NCI-H748 (cell line): Measurements from ENCODE around the gene PKN1.
A peak's percentile ranks its signal among the peaks of the same experiment; 100 is the strongest.

ENCODE experiments used
- DNase-seq: peaks from one replicate; lab custom pipeline; 2025; ENCODE audit not compliant: unreplicated experiment; lab: John Stamatoyannopoulos, UW

Gene PKN1

DNA sequence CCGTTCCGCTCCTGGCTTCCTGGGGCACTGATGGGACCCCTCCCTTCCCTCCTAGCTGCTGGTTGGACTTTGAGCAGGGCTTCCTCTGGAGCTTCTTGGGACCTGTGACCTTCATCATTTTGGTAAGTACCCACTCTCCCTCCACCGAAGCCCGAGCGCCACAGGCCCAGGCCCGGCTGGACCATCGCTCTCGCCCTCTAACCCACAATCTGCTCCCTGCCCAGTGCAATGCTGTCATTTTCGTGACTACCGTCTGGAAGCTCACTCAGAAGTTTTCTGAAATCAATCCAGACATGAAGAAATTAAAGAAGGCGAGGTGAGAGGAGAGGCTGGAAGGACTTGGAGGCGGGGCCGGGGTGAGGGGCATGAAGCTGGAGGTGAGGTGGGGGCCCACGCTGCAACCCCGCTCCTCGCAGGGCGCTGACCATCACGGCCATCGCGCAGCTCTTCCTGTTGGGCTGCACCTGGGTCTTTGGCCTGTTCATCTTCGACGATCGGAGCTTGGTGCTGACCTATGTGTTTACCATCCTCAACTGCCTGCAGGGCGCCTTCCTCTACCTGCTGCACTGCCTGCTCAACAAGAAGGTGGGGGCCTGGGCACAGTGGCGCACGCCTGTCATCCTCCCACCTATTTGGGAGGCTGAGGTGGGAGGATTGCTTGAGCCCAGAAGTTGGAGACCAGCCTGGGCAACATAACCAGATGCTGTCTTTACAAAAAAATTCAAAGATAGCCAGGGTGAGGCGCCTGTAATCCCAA lies 26.3 kb upstream of the PKN1 start:
- DNase-seq = no peak

DNA sequence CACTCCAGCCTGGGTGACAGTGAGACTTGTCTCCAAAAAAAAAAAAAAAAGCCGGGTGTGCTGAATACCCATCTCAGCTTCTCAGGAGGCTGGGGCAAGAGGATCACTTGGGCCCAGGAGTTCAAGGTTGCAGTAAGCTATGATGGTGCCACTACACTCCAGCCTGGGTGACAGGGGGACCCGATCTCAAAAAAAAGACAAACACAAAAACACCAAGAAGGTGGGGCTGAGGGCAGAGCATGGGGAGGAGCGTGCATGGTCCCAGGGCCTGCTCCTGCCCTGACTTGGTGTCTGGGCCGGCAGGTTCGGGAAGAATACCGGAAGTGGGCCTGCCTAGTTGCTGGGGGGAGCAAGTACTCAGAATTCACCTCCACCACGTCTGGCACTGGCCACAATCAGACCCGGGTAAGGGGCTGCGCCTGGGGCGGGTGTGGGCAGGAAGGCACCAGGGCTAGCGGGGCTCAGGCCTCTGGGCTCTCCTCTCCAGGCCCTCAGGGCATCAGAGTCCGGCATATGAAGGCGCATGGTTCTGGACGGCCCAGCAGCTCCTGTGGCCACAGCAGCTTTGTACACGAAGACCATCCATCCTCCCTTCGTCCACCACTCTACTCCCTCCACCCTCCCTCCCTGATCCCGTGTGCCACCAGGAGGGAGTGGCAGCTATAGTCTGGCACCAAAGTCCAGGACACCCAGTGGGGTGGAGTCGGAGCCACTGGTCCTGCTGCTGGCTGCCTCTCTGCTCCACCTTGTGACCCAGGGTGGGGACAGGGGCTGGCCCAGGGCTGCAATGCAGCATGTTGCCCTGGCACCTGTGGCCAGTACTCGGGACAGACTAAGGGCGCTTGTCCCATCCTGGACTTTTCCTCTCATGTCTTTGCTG lies 25.3 kb upstream of the PKN1 start:
- no peak for DNase-seq

DNA sequence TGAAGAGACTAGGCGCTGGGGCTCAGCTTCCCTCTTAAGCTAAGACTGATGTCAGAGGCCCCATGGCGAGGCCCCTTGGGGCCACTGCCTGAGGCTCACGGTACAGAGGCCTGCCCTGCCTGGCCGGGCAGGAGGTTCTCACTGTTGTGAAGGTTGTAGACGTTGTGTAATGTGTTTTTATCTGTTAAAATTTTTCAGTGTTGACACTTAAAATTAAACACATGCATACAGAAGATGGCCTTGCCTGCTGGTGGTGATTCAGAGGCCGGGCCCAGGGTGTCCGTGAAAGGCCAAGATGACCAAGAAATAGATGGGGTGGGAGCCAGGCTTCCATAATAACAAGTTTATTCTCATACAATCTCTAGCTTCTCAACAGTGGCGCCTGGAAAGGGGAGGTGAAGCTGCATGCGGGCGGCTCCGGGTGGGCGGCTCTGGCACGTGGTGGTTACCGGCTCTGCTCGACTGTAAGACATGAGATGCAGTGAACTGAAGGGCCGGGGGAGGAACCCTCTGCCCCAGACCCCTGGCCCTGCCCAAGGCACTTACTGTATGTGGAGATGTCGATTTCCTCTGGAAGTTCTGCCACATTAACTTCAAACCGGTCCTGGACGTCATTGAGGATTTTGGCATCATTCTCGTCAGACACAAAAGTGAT lies 24.5 kb upstream of the PKN1 start:
- DNase-seq = no peak

DNA sequence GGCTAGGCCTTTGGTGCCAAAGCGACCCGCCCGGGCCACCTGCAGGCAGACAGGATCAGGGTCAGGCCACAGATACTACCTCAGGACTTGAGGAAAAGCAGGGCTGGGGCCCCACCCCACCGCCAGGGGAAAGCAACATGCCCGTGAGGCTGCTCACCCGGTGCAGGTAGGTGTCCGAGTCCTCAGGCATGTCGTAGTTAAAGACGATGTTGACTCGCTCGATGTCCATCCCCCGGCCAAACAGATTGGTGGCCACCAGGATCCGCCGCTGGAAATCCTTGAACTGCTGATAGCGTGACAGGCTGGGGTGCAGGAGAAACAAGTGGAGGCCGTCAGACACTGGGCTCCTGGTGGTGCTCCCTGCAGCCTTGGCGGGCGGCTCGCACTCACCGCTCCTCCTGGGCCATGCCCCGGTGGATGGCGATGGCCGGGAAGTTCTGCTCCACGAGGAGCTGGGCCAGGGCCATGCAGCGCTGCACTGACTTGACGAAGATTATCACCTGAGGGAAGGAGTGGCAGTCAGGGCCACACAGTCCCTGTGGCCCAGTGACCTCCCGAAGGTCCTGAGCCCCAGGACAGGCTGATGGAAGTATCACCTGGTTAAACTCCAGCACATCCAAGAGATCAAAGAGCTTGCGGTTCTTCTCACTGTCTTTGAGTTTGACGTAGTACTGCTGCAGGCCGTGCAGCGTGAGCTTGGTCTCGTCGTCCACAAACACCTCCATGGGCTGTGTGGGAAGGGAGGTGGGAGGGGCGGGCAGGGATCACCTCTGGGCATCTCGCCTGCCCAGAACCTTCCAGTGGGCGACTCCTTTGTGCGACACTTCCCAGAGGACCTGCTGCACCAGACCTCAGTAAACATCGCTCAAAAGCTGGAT lies 23.7 kb upstream of the PKN1 start:
- no peak for DNase-seq

DNA sequence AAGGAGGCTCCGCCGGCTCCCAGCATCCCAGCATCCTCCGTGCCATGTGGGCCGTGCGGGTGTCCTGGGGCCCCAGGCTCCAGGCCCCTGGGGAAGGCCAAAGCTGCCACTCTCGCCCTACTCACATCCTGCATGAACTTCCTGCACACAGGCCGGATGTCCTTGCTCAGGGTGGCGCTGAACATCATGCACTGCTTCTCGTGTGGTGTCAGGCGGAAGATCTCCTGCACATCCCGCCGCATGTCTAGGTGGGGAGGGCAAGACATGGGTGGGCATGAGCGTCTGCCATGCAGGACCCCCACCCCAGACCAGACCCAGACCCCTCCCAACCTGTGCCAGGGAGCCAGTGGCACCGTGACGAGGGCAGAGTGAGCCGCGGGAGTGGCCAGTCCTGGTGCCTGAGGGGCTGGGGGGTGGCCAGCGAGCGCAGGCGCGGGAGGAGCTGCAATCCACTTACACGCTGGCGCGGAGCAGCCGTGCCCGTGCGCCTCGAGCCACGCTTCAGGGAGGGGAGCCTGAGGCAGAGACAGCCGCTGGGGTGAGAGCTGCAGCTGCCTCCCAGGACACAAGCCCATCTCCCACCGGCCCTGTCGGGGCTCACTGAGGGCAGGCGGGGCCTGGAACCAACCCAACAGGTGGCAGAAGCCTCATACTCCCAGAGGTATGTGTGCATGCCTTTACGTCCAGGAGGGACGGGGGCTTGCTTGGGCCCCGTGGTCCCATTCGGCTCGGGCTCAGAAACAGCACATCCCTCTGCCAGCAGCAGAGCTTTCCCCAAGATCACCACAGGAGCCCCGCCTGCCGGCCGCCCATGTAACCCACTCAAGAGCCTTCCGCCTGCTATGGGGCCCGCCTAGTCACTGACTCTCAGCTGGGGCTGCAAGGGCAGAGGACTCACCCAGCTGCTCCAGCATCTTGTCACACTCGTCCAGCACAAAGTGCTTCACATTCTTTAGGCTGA lies 22.7 kb upstream of the PKN1 start:
- no peak for DNase-seq

DNA sequence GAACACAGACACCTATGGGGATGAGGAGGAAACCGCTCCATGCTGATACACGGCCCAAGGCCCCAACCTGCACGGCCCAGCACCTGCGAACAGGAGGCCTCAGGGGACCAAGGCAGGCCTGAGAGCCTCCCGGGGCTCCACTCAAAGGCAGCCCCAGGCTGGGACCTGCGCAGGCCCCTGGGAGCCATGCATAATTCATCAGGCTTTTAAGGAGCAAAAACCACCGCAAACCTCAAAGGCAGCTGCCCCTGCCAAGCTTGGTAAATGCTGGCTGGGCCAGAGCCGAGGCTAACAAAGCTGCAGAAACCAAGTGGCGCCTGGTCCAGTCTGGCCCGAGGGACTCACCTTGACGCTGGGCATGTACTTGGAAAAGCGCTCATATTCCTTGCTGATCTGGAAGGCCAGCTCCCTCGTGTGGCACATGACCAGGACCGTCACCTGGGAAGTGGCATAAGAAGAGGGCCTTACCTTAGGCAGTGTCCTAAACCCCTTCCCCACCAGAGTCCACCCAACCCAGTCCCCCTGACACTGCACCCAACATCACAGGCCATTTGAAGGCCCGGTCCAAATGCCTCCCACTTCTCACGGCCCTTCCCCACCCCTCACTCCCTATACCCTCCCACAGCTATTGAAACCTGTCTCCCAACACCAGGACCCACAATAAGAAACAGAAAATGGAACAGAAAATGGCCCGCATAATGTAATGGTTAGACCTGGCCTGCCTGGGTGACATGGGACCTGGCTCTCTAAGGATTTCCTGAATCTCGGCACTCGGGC lies 21.8 kb upstream of the PKN1 start:
- DNase-seq = no peak

DNA sequence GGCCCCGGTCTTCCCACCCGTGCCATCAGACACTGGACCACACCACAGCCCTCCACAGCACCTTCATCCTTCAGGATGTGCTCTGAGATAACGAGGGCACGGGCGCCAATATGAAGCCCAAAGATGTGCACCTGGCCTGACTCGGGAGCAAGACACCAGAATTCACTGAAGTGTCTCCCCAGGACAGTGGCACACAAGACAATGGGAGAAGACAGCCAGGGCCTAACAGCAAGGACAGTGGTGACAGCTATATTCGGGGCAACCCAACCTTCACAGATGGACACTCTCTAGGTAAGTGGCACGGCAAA lies 21.2 kb upstream of the PKN1 start:
- no peak for DNase-seq

DNA sequence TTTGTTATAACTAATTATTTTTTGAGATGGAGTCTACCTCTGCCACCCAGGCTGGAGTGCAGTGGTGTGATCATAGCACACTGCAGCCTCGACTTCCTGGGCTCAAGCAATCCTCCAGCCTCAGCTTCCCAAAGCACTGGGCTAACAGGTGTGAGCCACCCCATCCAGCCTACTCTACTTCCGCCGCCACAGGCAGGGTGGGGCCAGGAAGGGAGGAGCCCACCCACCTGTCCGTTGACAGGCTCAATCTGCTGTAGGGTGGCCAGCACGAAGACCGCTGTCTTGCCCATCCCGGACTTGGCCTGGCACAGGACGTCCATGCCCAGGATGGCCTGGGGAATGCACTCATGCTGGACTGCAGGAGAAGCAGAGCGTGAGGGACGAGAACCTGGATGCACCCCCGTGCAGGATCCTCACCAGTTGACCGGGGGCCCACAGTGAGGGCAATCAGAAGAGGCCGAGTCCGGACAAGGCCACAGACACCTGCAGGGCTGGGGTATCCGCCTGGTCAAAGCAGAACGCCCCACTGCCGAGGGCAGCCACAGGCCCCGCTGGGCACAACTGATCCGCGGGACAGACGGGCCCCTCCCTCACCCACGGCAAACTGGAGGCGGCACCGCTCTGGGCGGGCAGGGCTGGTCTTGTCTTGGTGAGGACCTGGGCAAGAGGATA lies 20.6 kb upstream of the PKN1 start:
- DNase-seq = no peak

DNA sequence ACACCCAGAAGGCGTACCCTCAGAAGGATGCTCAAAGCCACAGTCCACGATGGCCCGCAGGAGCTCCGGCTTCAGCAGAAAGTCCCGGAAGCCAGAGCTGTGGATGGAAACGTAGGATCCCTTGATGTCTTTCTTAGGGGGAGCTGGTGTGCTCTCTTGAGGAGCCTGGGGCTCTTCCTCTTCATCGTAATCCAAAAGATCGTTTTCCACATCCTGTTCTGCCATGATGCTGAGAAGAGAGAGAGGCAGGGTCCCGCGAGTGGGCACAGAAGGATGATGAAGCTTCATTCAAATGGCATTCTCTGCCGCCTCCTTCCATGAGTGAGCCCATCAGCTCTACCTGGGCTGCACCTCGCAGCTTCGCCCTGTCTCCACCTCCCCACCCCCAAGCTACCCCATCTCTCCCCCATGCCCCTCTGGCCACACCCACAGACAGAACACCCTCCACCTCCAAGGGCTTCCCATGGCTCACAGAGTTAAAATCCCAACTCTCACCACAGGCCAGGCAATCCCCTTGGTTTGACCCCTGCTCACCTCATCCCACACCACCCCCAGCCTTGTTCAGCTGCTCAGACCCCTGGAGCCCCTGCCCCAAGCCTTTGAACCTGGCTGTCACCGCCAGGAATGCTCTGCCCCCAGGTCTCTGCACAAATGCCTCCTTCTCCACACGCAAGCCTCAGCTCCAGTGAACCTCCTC lies 20.0 kb upstream of the PKN1 start:
- no peak for DNase-seq

DNA sequence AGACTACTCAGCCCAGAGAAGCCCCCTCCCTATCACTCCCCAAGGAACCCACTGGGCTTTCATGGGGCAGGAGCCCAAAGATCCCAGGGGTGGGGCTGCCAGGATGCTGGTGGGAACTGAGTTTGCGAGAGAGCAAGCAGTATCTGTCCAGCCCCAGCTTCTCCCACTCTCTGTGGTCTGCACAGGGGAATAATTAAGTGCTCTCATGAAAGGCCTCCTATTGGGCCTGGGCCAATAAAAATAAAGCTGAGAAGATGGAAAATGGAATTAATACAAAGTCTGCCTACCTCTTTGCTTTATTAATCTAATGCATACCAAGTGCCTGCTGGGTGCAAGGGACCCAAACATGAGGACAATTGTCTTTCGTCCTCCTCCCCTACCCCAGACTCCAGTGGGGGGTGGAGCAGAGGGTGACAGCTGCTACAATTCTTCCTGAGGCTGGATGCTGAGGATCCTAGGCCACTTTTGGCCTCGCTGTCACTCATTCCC lies 19.4 kb upstream of the PKN1 start:
- DNase-seq = no peak

DNA sequence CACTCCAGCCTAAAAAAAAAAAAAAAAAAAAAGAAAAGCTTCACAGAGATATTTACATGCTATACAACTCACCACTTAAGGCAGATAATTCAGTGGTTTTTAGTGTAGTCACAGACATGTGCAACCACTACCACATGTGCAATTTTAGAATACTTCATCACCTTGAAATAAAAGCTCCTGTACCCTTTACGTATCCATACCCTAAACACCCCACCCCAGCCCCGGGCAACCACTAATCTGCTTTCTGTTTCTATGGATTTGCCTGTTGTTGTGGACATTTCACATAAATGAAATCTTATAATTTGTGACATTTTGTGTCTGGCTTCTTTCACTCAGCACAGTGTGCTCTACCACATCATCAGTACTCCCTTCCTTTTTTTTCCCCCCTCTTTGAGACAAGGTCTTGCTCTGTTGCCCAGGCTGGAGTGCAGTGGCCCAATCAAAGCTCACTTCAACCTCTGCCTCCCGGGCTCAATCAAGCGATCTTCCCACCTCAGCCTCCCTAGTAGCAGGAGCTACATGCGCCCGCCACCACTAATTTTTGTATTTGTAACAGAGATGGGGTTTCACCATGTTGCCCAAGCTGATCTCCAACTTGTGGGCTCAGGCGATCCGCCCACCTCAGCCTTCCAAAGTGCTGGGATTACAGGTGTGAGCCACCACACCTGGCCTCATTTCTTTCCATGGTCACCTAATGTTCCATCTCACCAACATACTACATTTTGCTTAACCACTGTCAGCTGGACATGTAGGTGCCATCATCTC lies 18.0 kb upstream of the PKN1 start:
- DNase-seq = no peak

DNA sequence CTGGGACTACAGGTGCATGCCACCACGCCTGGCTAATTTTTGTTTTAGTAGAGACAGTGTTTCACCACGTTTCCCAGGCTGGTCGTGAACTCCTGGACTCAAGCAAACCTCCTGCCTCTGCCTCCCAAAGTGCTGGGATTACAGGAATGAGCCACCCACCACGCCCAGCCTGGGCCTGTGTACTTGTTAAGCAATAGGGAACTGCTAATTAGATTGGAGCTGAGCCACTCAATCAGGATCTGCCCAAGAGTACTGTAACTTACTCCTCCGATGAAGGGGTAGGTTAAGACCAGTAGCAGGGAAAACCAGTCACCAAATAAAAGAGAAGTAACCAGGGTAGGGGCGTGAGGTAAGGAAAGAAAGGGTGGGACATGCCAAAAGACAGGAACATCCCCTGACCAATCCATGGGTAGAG lies 16.3 kb upstream of the PKN1 start:
- DNase-seq = no peak

DNA sequence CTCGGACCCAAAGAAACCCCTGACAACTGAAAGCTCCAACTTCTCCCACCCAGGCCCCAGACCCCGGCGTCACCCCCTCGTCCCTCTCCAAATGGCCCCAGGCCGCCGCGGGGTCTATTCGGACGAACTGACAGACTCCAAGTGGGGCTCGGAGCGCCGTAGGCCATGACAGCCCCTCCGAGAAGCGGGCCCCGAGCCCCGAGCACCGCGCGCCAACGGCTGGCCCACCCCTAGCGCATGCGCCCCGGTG lies 14.3 kb upstream of the PKN1 start:
- no peak for DNase-seq

DNA sequence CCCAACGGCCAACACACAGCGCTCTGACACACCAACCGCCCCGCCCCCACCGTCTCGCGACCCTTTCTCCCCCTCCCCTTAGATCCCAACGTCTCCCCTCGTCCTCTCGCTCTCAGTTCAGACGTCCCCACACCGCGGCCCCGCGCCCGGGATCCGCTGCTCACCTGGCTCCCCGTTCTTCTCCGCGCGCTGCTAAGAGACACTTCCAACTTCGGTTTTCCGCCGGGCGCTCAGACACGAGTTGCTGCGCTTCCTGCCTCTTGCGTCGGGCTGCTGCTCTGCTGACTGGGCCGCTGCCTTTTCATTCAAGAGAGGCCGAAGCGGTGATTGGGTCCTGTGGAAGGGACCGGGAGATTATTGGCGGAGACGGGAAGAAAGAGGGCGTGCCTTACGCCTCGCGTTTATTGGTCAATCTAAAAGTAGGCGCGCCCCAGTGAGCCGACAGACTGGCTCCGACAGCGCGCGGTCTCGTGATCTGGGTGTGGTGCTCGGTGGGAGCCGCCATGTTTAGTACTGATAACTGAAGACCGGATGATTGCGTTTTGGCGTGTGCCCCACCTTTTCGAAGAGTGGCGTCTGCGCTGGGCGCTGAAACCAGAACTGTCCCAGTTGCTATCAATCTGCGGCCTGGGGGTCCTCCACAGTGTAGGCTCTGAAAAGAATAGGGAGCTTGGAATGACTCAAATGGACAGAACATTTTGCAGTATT lies 13.8 kb upstream of the PKN1 start, which contains the start of gene DDX39A:
Gene DDX39A, minus strand, starts transcription at position 236 of the 708 bp plus-strand sequence. CDS start 6,121 bp downstream, outside the sequence.
- DNase-seq = peak; percentile 99

DNA sequence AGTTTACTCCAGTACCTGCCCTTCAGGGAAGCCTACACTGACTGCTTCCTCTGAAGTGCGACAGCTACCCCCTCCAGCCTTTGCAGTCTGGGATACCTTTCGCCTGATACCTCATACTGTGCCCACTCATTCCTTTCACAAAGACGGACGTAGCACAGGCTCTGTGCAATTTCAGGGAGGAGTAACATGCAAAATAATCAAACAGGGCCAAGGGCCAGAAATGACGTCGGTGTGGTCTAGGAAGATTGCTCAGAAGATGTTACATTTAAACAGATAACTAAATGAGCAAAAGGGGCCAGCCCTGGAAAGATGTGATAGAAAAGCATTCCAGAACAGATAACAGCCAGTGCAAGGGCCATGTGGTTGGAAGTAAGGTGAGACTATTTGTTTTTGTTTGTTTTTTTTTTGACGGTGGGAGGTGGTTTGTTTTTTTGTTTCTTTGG lies 7.4 kb upstream of the PKN1 start:
- DNase-seq = no peak

DNA sequence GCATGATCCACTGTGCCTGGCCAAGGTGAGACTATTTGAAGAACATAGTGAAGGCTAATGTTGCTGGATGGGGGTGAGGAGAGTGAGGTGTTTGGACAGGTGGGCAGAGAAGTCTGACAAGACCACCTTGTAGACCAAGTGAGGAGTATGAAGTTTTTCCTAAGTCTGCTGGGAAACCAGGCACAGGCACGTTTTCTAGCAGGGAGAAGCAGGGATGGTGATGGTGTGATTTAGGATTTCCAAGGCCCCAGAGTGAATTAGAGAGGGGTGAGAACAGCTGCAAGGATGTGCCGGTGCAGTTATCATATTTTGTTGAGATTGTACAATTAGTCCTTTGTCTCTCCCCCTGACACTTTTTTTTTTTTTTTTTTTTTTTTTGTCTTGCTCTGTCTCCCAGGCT lies 5.6 kb upstream of the PKN1 start:
- DNase-seq = no peak
